ENCODE results near the gene SLC25A45. TPM values are rescaled to one million over a fixed set of nuclear protein-coding genes. Genes with fewer than 3 reads are reported as not detected.
A peak's percentile ranks its signal among the peaks of the same experiment; 100 is the strongest.
"Not testable (repeated sequence)": the region's sequence is repeated elsewhere in the genome, so short reads cannot be mapped to it uniquely, and the experiment has no call there.

Gene SLC25A45
- total RNA-seq, 1 experiment from 2014 or later, result 8.5 TPM

- H3K4me3 ChIP-seq (ENCODE audit: low read depth, low read length), result no peak overlapping the region
- Mint-ChIP-seq H3K4me3 (ENCODE audit: unreplicated experiment) (no peak overlapping the region), H3K36me3 (ENCODE audit: insufficient read depth, unreplicated experiment) (peaks cover 57% of the 10 kb centered on the region), H3K27me3 (ENCODE audit: insufficient read depth, unreplicated experiment) (no peaks in the 10 kb centered on the region), H3K4me1 (ENCODE audit: low read depth, unreplicated experiment) (peaks cover 7% of the 10 kb centered on the region), H3K27ac (ENCODE audit: unreplicated experiment) (no peak overlapping the region), H3K9me3 (ENCODE audit: unreplicated experiment) (no peaks in the 10 kb centered on the region)
- ChIA-PET POLR2A (interaction anchor here (0.6 kb wide), 1 partner anchor 35 kb away, joined by 5 read pairs; no protein-coding TSS in a partner anchor), CTCF (interaction anchor here (0.6 kb wide), 1 partner anchor 233 kb away, joined by 3 read pairs; no protein-coding TSS in a partner anchor)
- no peaks in the 10 kb centered on the region for H3K4me1 ChIP-seq
- H3K36me3 ChIP-seq (ENCODE audit: control insufficient read depth, insufficient read depth, low read length), result peaks cover 10% of the 10 kb centered on the region
- TF ChIP-seq CTCF (IDR thresholded peaks at IDR 0.05; ENCODE audit: insufficient read depth in 1 of 2, low read depth in 1 of 2, low read length in 1 of 2, severe bottlenecking in 1 of 2, unreplicated experiment in 1 of 2), result no peak
- no peaks in the 10 kb centered on the region for H3K27me3 ChIP-seq (replicated peaks; ENCODE audit: control insufficient read depth, insufficient read depth, low read length)
- BruUV-seq (replicated peaks), result no TSS peak
- H3K9me3 ChIP-seq, result no peaks in the 10 kb centered on the region
- no peak for DNase-seq
- intact Hi-C loops (cut with micrococcal nuclease; ENCODE audit: unreplicated experiment), result no loop called here
Measured at GRCh38 chr11:65340226-65340625, 42.2 kb downstream of the SLC25A45 start.

DNA sequence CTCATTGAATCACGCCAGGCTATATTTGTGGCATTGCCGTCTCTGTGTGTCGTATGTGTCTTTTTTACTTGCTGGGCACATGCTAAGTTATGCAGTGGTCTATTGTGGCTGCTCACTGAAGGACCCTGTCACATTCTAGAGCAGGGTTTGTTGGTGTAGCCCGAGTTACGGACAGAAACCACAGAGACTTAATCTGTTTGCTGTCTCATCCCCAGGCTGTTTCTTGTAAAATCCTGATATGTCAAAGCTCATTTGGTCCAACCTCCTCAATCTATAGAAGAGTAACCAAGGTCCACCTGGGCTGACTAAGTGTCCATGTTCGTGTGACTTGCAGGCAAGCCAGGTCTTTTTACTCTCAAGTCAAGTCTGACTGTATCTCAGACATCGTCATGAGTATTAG, 43.8 kb downstream of the SLC25A45 start:
- no peaks in the 10 kb centered on the region for H3K4me1 ChIP-seq
- peaks cover 10% of the 10 kb centered on the region for H3K36me3 ChIP-seq (ENCODE audit: control insufficient read depth, insufficient read depth, low read length)
- no peaks in the 10 kb centered on the region for H3K9me3 ChIP-seq
- ChIA-PET CTCF (no interaction called here), POLR2A (no interaction called here)
- TF ChIP-seq CTCF (IDR thresholded peaks at IDR 0.05; ENCODE audit: insufficient read depth in 1 of 2, low read depth in 1 of 2, low read length in 1 of 2, severe bottlenecking in 1 of 2, unreplicated experiment in 1 of 2), result no peak
- H3K4me1 Mint-ChIP-seq (ENCODE audit: low read depth, unreplicated experiment), result peaks cover 17% of the 10 kb centered on the region
- H3K36me3 Mint-ChIP-seq (ENCODE audit: insufficient read depth, unreplicated experiment), result peaks cover 51% of the 10 kb centered on the region
- no peaks in the 10 kb centered on the region for H3K27me3 Mint-ChIP-seq (ENCODE audit: insufficient read depth, unreplicated experiment)
- BruUV-seq (replicated peaks), result no TSS peak
- no peak overlapping the region for H3K4me3 ChIP-seq (ENCODE audit: low read depth, low read length)
- intact Hi-C loops (cut with micrococcal nuclease; ENCODE audit: unreplicated experiment), result no loop called here
- H3K27ac Mint-ChIP-seq (ENCODE audit: unreplicated experiment), result no peak overlapping the region
- no peak overlapping the region for H3K4me3 Mint-ChIP-seq (ENCODE audit: unreplicated experiment)
- DNase-seq, result no peak
- no peaks in the 10 kb centered on the region for H3K27me3 ChIP-seq (replicated peaks; ENCODE audit: control insufficient read depth, insufficient read depth, low read length)
- H3K9me3 Mint-ChIP-seq (ENCODE audit: unreplicated experiment), result no peaks in the 10 kb centered on the region

- peaks cover 25% of the 10 kb centered on the region for H3K36me3 Mint-ChIP-seq (ENCODE audit: insufficient read depth, unreplicated experiment)
- H3K4me3 Mint-ChIP-seq (ENCODE audit: unreplicated experiment), result peak overlapping the region; percentile 82
- Histone ChIP-seq H3K36me3 (ENCODE audit: control insufficient read depth, insufficient read depth, low read length) (peaks cover 2% of the 10 kb centered on the region), H3K4me1 (peaks cover 1% of the 10 kb centered on the region; the same call in 1 of the 2 replicates), H3K4me3 (ENCODE audit: low read depth, low read length) (peak overlapping the region; percentile 82), H3K27me3 (replicated peaks; ENCODE audit: control insufficient read depth, insufficient read depth, low read length) (no peaks in the 10 kb centered on the region), H3K9me3 (no peaks in the 10 kb centered on the region)
- H3K9me3 Mint-ChIP-seq (ENCODE audit: unreplicated experiment), result no peaks in the 10 kb centered on the region
- DNase-seq, result no peak
- BruUV-seq (replicated peaks), result no TSS peak
- no peak for TF ChIP-seq CTCF (IDR thresholded peaks at IDR 0.05; ENCODE audit: insufficient read depth in 1 of 2, low read depth in 1 of 2, low read length in 1 of 2, severe bottlenecking in 1 of 2, unreplicated experiment in 1 of 2)
- ChIA-PET POLR2A (interaction anchor here (0.6 kb wide), 1 partner anchor 59 kb away, joined by 8 read pairs; no protein-coding TSS in a partner anchor), CTCF (interaction anchor here (0.6 to 4.1 kb wide), 10 partner anchors 17 to 1393 kb away, joined by 3 to 107 read pairs (median 4); partner anchors contain the start of genes CAPN1, CDC42EP2 and TIGD3)
- intact Hi-C loops (cut with micrococcal nuclease; ENCODE audit: unreplicated experiment), result no loop called here
- H3K27ac Mint-ChIP-seq (ENCODE audit: unreplicated experiment), result peak overlapping the region; percentile 67
- no peaks in the 10 kb centered on the region for H3K27me3 Mint-ChIP-seq (ENCODE audit: insufficient read depth, unreplicated experiment)
- H3K4me1 Mint-ChIP-seq (ENCODE audit: low read depth, unreplicated experiment), result peaks cover 17% of the 10 kb centered on the region
Measured at GRCh38 chr11:65334696-65335295, 47.6 kb downstream of the SLC25A45 start.

GRCh38 chr11:65332591-65332990, 49.9 kb downstream of the SLC25A45 start:
- ChIA-PET POLR2A (interaction anchor here (1.1 to 1.6 kb wide), 4 partner anchors 39 to 238 kb away, joined by 3 to 19 read pairs (median 4); partner anchors contain the start of gene ZNRD2), CTCF (interaction anchor here (0.5 to 4.1 kb wide), 8 partner anchors 9 to 214 kb away, joined by 3 to 107 read pairs (median 6); partner anchors contain the start of gene CDC42EP2)
- intact Hi-C loops (cut with micrococcal nuclease; ENCODE audit: unreplicated experiment); BruUV-seq (replicated peaks); H3K27ac Mint-ChIP-seq (ENCODE audit: unreplicated experiment); H3K27me3 ChIP-seq (replicated peaks; ENCODE audit: control insufficient read depth, insufficient read depth, low read length); H3K9me3 Mint-ChIP-seq (ENCODE audit: unreplicated experiment); DNase-seq; H3K27me3 Mint-ChIP-seq (ENCODE audit: insufficient read depth, unreplicated experiment); H3K36me3 ChIP-seq (ENCODE audit: control insufficient read depth, insufficient read depth, low read length); H3K4me1 ChIP-seq; H3K4me3 Mint-ChIP-seq (ENCODE audit: unreplicated experiment); H3K4me3 ChIP-seq (ENCODE audit: low read depth, low read length); H3K9me3 ChIP-seq: not testable (repeated sequence)
- peaks cover 12% of the 10 kb centered on the region for H3K4me1 Mint-ChIP-seq (ENCODE audit: low read depth, unreplicated experiment)
- peaks cover 33% of the 10 kb centered on the region for H3K36me3 Mint-ChIP-seq (ENCODE audit: insufficient read depth, unreplicated experiment)
